Measurements from ENCODE around the gene KLHL29.

DNA sequence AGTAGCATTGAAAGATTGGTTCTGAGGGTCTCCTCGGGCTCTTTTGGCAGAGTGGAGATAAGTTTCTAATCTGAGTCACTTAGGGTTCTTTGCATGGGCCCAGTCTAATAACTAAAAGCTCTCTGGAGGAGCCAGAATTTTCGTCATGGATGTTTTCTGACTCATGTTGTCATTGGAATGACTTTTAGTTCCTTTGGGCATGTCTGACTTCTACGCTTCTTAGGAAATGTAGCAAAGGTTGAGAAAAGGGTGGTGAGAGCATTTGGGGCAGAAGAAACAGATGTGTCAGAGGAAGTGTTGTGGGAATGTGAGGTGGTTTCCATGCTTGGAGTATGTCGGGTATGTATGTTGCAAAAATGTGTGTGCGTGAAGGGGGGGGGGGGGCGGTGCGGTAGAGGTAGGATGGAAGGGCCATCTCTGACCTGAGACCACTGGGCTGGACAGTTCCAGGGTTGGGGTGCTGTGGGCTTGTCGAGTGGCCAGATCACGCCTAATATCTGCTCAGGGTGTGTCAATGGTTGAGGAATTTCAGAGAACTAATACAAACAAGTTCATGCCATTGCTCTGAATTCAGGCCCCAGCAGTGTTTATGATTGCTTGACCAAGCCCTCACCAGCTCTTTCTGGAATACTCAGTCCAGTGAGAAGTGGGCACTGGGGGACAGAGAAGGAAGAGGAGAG lies 26.9 kb downstream of the KLHL29 start:
- TF ChIP-seq, protein P1, sequence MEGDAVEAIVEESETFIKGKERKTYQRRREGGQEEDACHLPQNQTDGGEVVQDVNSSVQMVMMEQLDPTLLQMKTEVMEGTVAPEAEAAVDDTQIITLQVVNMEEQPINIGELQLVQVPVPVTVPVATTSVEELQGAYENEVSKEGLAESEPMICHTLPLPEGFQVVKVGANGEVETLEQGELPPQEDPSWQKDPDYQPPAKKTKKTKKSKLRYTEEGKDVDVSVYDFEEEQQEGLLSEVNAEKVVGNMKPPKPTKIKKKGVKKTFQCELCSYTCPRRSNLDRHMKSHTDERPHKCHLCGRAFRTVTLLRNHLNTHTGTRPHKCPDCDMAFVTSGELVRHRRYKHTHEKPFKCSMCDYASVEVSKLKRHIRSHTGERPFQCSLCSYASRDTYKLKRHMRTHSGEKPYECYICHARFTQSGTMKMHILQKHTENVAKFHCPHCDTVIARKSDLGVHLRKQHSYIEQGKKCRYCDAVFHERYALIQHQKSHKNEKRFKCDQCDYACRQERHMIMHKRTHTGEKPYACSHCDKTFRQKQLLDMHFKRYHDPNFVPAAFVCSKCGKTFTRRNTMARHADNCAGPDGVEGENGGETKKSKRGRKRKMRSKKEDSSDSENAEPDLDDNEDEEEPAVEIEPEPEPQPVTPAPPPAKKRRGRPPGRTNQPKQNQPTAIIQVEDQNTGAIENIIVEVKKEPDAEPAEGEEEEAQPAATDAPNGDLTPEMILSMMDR (IDR thresholded peaks at IDR 0.05) = no peak
- no peak for TF ChIP-seq EZH2 (IDR thresholded peaks at IDR 0.05; ENCODE audit: borderline replicate concordance, insufficient read depth, low read depth, low read length, poor library complexity, severe bottlenecking)

Measured in B cell (primary cell).